IMR-90 (cell line): ENCODE data around the gene STK36. TPM values are rescaled to one million over a fixed set of nuclear protein-coding genes. Genes with fewer than 3 reads are reported as not detected.

Source experiments
- ATAC-seq: fragments of 200-7000 bp; cut with Tn5 transposase; 2 replicates; pipeline ENCODE4 v1.9.1; 2020; ENCODE audit warnings: low read depth, mild to moderate bottlenecking, moderate library complexity
- BruUV-seq: library from RNA; stranded (reverse); fragments of 400-500 nt; replicated peaks from 2 replicates; lab custom pipeline; 2021; lab: Mats Ljungman, UMichigan
- CTCF ChIA-PET: fragments of 300-600 bp; formaldehyde crosslinking; extraction: SDS; loops from one replicate; lab custom pipeline; 2021; ENCODE audit warnings: antibody characterized with exemption; lab: Yijun Ruan, JAX
- POLR2A ChIA-PET: fragments of 300-600 bp; sonication (Branson Sonifier 250); formaldehyde crosslinking; loops from one replicate; lab custom pipeline; 2022; ENCODE audit warnings: antibody characterized with exemption; ENCODE audit not compliant: unreplicated experiment; lab: Charles Lee
- DNase-seq: peaks from one replicate; pipeline ENCODE4 v3.0.0; 2013
- H2AFZ ChIP-seq: replicated peaks from 2 replicates; pipeline ENCODE3; 2013; ENCODE audit warnings: low read length, mild to moderate bottlenecking; ENCODE audit not compliant: poor library complexity
- H2AK5ac ChIP-seq: 2 replicates; pipeline ENCODE4 v1.6.1; 2013; ENCODE audit warnings: low read depth, low read length, inconsistent platforms
- H2AK9ac ChIP-seq: replicated peaks from 2 replicates; pipeline ENCODE3; 2013; ENCODE audit warnings: mild to moderate bottlenecking, low read depth, low read length, moderate library complexity; ENCODE audit not compliant: poor library complexity
- H2BK120ac ChIP-seq: 2 replicates; pipeline ENCODE4 v1.6.1; 2013; ENCODE audit warnings: low read depth, low read length, inconsistent platforms
- H2BK15ac ChIP-seq: 3 replicates; pipeline ENCODE4 v1.6.1; 2013; ENCODE audit warnings: low read depth, low read length, inconsistent platforms
- H2BK20ac ChIP-seq: 2 replicates; pipeline ENCODE4 v1.6.1; 2013; ENCODE audit warnings: low read depth, mild to moderate bottlenecking, inconsistent platforms, low read length, moderate library complexity
- H2BK5ac ChIP-seq: 2 replicates; pipeline ENCODE4 v1.6.1; 2013; ENCODE audit warnings: mild to moderate bottlenecking, low read depth, low read length, inconsistent platforms; ENCODE audit not compliant: poor library complexity, severe bottlenecking
- H3K14ac ChIP-seq: replicated peaks from 2 replicates; pipeline ENCODE4 v1.6.1; 2013; ENCODE audit warnings: low read depth, low read length, inconsistent platforms
- H3K18ac ChIP-seq: 2 replicates; pipeline ENCODE4 v1.6.1; 2013; ENCODE audit warnings: low read depth, low read length, control low read depth
- H3K23ac ChIP-seq: 2 replicates; pipeline ENCODE4 v1.6.1; 2013; ENCODE audit warnings: low read depth, low read length, inconsistent platforms
- H3K27ac ChIP-seq: 2 replicates; pipeline ENCODE4 v1.5.1; 2013; ENCODE audit warnings: mild to moderate bottlenecking, control low read depth, low read length; ENCODE audit not compliant: insufficient read depth
- H3K27me3 ChIP-seq: 2 replicates; pipeline ENCODE4 v1.6.1; 2013; ENCODE audit warnings: low read length; ENCODE audit not compliant: control insufficient read depth, insufficient read depth
- H3K36me3 ChIP-seq: 2 replicates; pipeline ENCODE4 v1.6.1; 2013; ENCODE audit warnings: low read length, mixed read lengths; ENCODE audit not compliant: control insufficient read depth, insufficient read depth
- H3K4ac ChIP-seq: 2 replicates; pipeline ENCODE4 v1.6.1; 2013; ENCODE audit warnings: low read depth, low read length, inconsistent platforms
- H3K4me1 ChIP-seq: 2 replicates; pipeline ENCODE4 v1.6.1; 2013; ENCODE audit warnings: low read length, mixed read lengths; ENCODE audit not compliant: control insufficient read depth, insufficient read depth
- H3K4me2 ChIP-seq: 2 replicates; pipeline ENCODE4 v1.6.1; 2013; ENCODE audit warnings: low read depth, mild to moderate bottlenecking, control low read depth, low read length, moderate library complexity
- H3K4me3 ChIP-seq: 2 replicates; pipeline ENCODE4 v1.5.1; 2013; ENCODE audit warnings: low read depth, mild to moderate bottlenecking, control low read depth, low read length, moderate library complexity; ENCODE audit not compliant: insufficient read depth
- H3K56ac ChIP-seq: 2 replicates; pipeline ENCODE4 v1.6.1; 2013; ENCODE audit warnings: low read length, inconsistent platforms; ENCODE audit not compliant: insufficient read depth; ENCODE audit errors: extremely low read depth
- H3K79me1 ChIP-seq, 2 experiments: 2 replicates each; pipeline ENCODE4 v1.6.1; 2013; ENCODE audit warnings: low read length in 2 of 2, inconsistent platforms in 1 of 2, low read depth in 1 of 2
- H3K9ac ChIP-seq: 2 replicates; pipeline ENCODE4 v1.6.1; 2013; ENCODE audit warnings: low read depth, low read length, control low read depth
- H3K9me1 ChIP-seq: 2 replicates; pipeline ENCODE4 v1.6.1; 2013; ENCODE audit warnings: low read length, inconsistent platforms; ENCODE audit not compliant: insufficient read depth
- H3K9me3 ChIP-seq: 2 replicates; pipeline ENCODE4 v1.6.1; 2013; ENCODE audit warnings: low read length; ENCODE audit not compliant: control insufficient read depth, insufficient read depth
- H4K20me1 ChIP-seq: 2 replicates; pipeline ENCODE4 v1.6.1; 2013; ENCODE audit warnings: low read length, inconsistent platforms; ENCODE audit not compliant: insufficient read depth
- H4K5ac ChIP-seq: 2 replicates; pipeline ENCODE4 v1.6.1; 2013; ENCODE audit warnings: mild to moderate bottlenecking, low read depth, low read length, control low read depth
- H4K8ac ChIP-seq, 2 experiments: 2 replicates each; pipeline ENCODE4 v1.6.1; 2013; ENCODE audit warnings: low read depth in 2 of 2, low read length in 2 of 2, control low read depth in 1 of 2, inconsistent platforms in 1 of 2
- H4K91ac ChIP-seq: 2 replicates; pipeline ENCODE4 v1.6.1; 2013; ENCODE audit warnings: low read depth, low read length, inconsistent platforms; ENCODE audit not compliant: insufficient read depth
- BHLHE40 ChIP-seq: fragments of 150-350 bp; IDR thresholded peaks from 2 replicates; pipeline ENCODE4 v1.6.1; 2016; ENCODE audit warnings: mild to moderate bottlenecking, low read depth, low read length
- CEBPB ChIP-seq: IDR thresholded peaks from 2 replicates; pipeline ENCODE4 v1.6.1; 2012; ENCODE audit warnings: low read depth, low read length, improper control_type of control experiment
- CHD1 ChIP-seq: IDR thresholded peaks from 2 replicates; pipeline ENCODE4 v1.6.1; 2012; ENCODE audit warnings: low read depth, low read length, improper control_type of control experiment
- CTCF ChIP-seq: conservative IDR thresholded peaks from 2 replicates; pipeline ENCODE4 v1.5.1; 2012; ENCODE audit warnings: mild to moderate bottlenecking, low read depth, low read length, improper control_type of control experiment
- FOS ChIP-seq: fragments of 150-350 bp; IDR thresholded peaks from 2 replicates; pipeline ENCODE4 v1.6.1; 2016; ENCODE audit warnings: low read depth, low read length
- MAFK ChIP-seq: IDR thresholded peaks from 2 replicates; pipeline ENCODE4 v1.6.1; 2012; ENCODE audit warnings: low read depth, low read length, improper control_type of control experiment
- MXI1 ChIP-seq: IDR thresholded peaks from 2 replicates; pipeline ENCODE4 v1.6.1; 2012; ENCODE audit warnings: low read depth, mild to moderate bottlenecking, low read length, moderate library complexity, borderline replicate concordance
- NFE2L2 ChIP-seq: fragments of 150-350 bp; IDR thresholded peaks from 2 replicates; pipeline ENCODE4 v1.6.1; 2016; ENCODE audit warnings: low read depth, mild to moderate bottlenecking, low read length
- POLR2A ChIP-seq: IDR thresholded peaks from 2 replicates; pipeline ENCODE4 v1.6.1; 2012; ENCODE audit warnings: mild to moderate bottlenecking, low read depth, low read length
- RAD21 ChIP-seq: IDR thresholded peaks from 2 replicates; pipeline ENCODE4 v1.6.1; 2012; ENCODE audit warnings: low read length, improper control_type of control experiment
- RFX5 ChIP-seq: IDR thresholded peaks from 2 replicates; pipeline ENCODE4 v1.8.0; 2012; ENCODE audit warnings: low read depth, mild to moderate bottlenecking, low read length, moderate library complexity
- SMC3 ChIP-seq: fragments of 150-350 bp; IDR thresholded peaks from 2 replicates; pipeline ENCODE4 v1.6.1; 2016; ENCODE audit warnings: low read depth, mild to moderate bottlenecking, antibody characterized with exemption, low read length, moderate library complexity
- USF2 ChIP-seq: fragments of 150-350 bp; IDR thresholded peaks from 2 replicates; pipeline ENCODE4 v1.6.1; 2017; ENCODE audit warnings: mild to moderate bottlenecking, antibody characterized with exemption, low read length, low read depth
- WGBS, 2 experiments: methylation state at CpG; one replicate each; pipeline versions ENCODE4 v1.1.5 to v1.1.7; 2013; ENCODE audit warnings: missing lambda C conversion rate in 2 of 2; ENCODE audit not compliant: insufficient read length in 1 of 2; ENCODE audit errors: extremely low coverage in 2 of 2; 5-methylcytosine and 5-hydroxymethylcytosine counted together
- dilution Hi-C: fragments of 300-500 bp; cut with HindIII; formaldehyde crosslinking; loops from one replicate; pipeline ENCODE4 v1.14.3; 2018; ENCODE audit warnings: low sequenced_read_pairs; ENCODE audit not compliant: unreplicated experiment
- in situ Hi-C: fragments of 300-500 bp; cut with MboI; formaldehyde crosslinking; loops from 3 replicates; pipeline ENCODE4 v1.14.3; 2019; ENCODE audit warnings: low sequenced_read_pairs, inconsistent platforms, mixed read lengths
- intact Hi-C: fragments of 100-400 bp; cut with micrococcal nuclease; formaldehyde crosslinking; loops from 2 replicates; pipeline ENCODE4 v1.10.0; 2022
- polyA plus RNA-seq, 3 experiments: library from polyadenylated mRNA; depleted of rRNA; stranded (reverse); fragments of >200 nt; gene quantifications; 2 replicates each; pipeline ENCODE4 v1.2.3, GENCODE V29; 2012; ENCODE audit warnings: low replicate concordance in 1 of 3
- total RNA-seq: library from RNA; depleted of rRNA; stranded (reverse); fragments of >200 nt; gene quantifications from 2 replicates; pipeline ENCODE4 v1.2.3, GENCODE V29; 2012

Gene STK36
- total and polyA plus RNA-seq, 2 of the 4 experiments (the other 2 are of a cell fraction): 17.6 to 44.5 TPM

- no peak overlapping the region for H2BK5ac ChIP-seq
- H3K4ac ChIP-seq: no peak overlapping the region
- H3K4me2 ChIP-seq: no peak overlapping the region
- no peak overlapping the region for H3K23ac ChIP-seq
- H4K20me1 ChIP-seq: no peaks in the 10 kb centered on the region
- TF ChIP-seq CEBPB: no peak
- TF ChIP-seq CHD1: no peak
- no peak for TF ChIP-seq CTCF
- no peak for TF ChIP-seq USF2
- no peak for TF ChIP-seq BHLHE40
- TF ChIP-seq FOS: no peak
- no peak for TF ChIP-seq NFE2L2
- TF ChIP-seq MXI1: no peak
- no peak for TF ChIP-seq MAFK
- no peak for TF ChIP-seq RFX5
- no peak for TF ChIP-seq POLR2A
- no peak for TF ChIP-seq SMC3
- no peak for TF ChIP-seq RAD21
- no peak overlapping the region for H2AK9ac ChIP-seq
- peaks cover 8% of the 10 kb centered on the region; the same call in 1 of the 2 replicates for H3K9me1 ChIP-seq
- H3K9me3 ChIP-seq: no peaks in the 10 kb centered on the region
- no peak overlapping the region for H2BK20ac ChIP-seq
- H3K9ac ChIP-seq: no peak overlapping the region
- H3K56ac ChIP-seq: no peak overlapping the region
- dilution Hi-C loops: no loop called here
- H2BK120ac ChIP-seq: no peak overlapping the region
- POLR2A ChIA-PET: no interaction called here
- no peak overlapping the region for H4K91ac ChIP-seq
- WGBS, 2 experiments: no CpG with 5 or more reads among the region's 5 CpGs
- H2AFZ ChIP-seq: no peak overlapping the region
- H3K14ac ChIP-seq: no peak overlapping the region
- no TSS peak for BruUV-seq
- H4K8ac ChIP-seq: no peak overlapping the region
- no peak overlapping the region for H3K27ac ChIP-seq
- peaks cover 48% of the 10 kb centered on the region for H3K36me3 ChIP-seq
- H2AK5ac ChIP-seq: no peak overlapping the region
- no peak overlapping the region for H3K4me3 ChIP-seq
- H4K5ac ChIP-seq: no peak overlapping the region
- no peak overlapping the region for H3K18ac ChIP-seq
- intact Hi-C loops: no loop called here
- CTCF ChIA-PET: no interaction called here
- in situ Hi-C loops: no loop called here
- no peaks in the 10 kb centered on the region for H3K27me3 ChIP-seq
- H3K79me1 ChIP-seq: no peaks in the 10 kb centered on the region
- no peak for ATAC-seq
- H2BK15ac ChIP-seq: no peak overlapping the region
- H3K4me1 ChIP-seq: peaks cover under 1% of the 10 kb centered on the region; the same call in 1 of the 2 replicates
- no peak for DNase-seq
Measured at GRCh38 chr2:218635719-218636118, 36.2 kb upstream of the STK36 start.
